ENCODE results near the gene SAA1.

DNA sequence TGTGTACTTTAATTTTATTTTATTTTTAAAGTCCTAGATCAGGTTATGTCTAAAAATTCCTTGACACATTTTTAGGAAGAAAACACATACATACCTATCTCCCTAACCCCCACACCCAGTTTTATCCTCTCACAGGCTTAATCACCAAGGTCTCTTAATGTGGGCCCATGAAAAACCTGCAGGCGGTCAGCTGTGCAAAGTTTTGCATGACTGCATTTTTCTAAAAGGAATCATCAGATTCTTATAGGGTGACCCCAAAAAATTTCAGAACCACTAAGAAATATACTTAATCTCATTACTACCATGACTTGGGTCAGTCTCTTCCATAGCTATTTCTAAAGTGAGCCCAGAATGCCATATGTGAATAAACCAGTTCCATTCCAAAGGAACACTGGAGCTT lies 19.8 kb downstream of the SAA1 start:
- no peak for TF ChIP-seq POLR2A (IDR thresholded peaks at IDR 0.05)
- TF ChIP-seq CTCF (IDR thresholded peaks at IDR 0.05), result no peak
